HCT116 (cell line): Measurements from ENCODE around the gene RIMS1. TPM values are rescaled to one million over a fixed set of nuclear protein-coding genes. Genes with fewer than 3 reads are reported as not detected.

Experiments
- ATAC-seq: fragments of 200-7000 bp; cut with Tn5 transposase; 2 replicates; pipeline ENCODE4 v1.9.1; 2020; ENCODE audit warnings: mild to moderate bottlenecking, moderate library complexity
- BruUV-seq: library from RNA; stranded (reverse); fragments of 400-500 nt; replicated peaks from 2 replicates; lab custom pipeline; 2021; lab: Mats Ljungman, UMichigan
- CTCF ChIA-PET: fragments of 300-600 bp; sonication (Branson Sonifier 250); formaldehyde crosslinking; loops from one replicate; lab custom pipeline; 2021; ENCODE audit warnings: antibody characterized with exemption; lab: Charles Lee
- POLR2A ChIA-PET: fragments of 300-600, 350-600 bp; sonication (Branson Sonifier 250); formaldehyde crosslinking; loops from one replicate; lab custom pipeline; 2021; ENCODE audit warnings: antibody characterized with exemption; lab: Charles Lee
- RAD21 ChIA-PET, 2 experiments: fragments of 300-600 bp; sonication (Branson Sonifier 250); formaldehyde crosslinking; loops; one replicate each; lab custom pipeline; 2023; ENCODE audit warnings: low total read pairs in 2 of 2; ENCODE audit not compliant: uncharacterized antibody in 2 of 2, unreplicated experiment in 2 of 2, low non-redundant PET in 1 of 2; lab: Charles Lee
- DNase-seq: peaks from one replicate; pipeline ENCODE4 v3.0.0-alpha.2; 2010; ENCODE audit warnings: low read depth, low spot score
- H2AFZ ChIP-seq: fragments of 200-600 bp; shearing (Covaris generic), sonication (generic); 2 replicates; pipeline ENCODE4 v1.6.1; 2017; ENCODE audit warnings: low read depth, mixed run types, mixed read lengths, antibody characterized with exemption, low read length; ENCODE audit not compliant: poor library complexity, severe bottlenecking
- H3K27ac ChIP-seq: 2 replicates; pipeline ENCODE4 v1.5.1; 2012; ENCODE audit warnings: low read depth, low read length
- H3K27me3 ChIP-seq: fragments of 200-600 bp; sonication (generic); 2 replicates; pipeline ENCODE4 v1.6.1; 2016; ENCODE audit warnings: mixed run types, low read length, mixed read lengths; ENCODE audit not compliant: insufficient read depth
- H3K36me3 ChIP-seq, 2 experiments: fragments of 200-500 bp in 1 of 2; fragments of 200-600 bp in 1 of 2; sonication (Bioruptor generic) in 1 of 2; sonication (generic) in 1 of 2; 2 replicates each; pipeline versions ENCODE4 v1.5.1 to v1.6.1; 2014 to 2016; ENCODE audit warnings: low read length in 2 of 2, inconsistent platforms in 1 of 2, mixed read lengths in 1 of 2, mixed run types in 1 of 2; ENCODE audit not compliant: insufficient read depth in 2 of 2, control insufficient read depth in 1 of 2
- H3K4me1 ChIP-seq, 2 experiments: fragments of 200-600 bp in 1 of 2; sonication (generic) in 1 of 2; 2 replicates each; pipeline versions ENCODE4 v1.5.1 to v1.6.1; 2012 to 2017; ENCODE audit warnings: low read length in 2 of 2, inconsistent platforms in 1 of 2, mild to moderate bottlenecking in 1 of 2, mixed read lengths in 1 of 2, mixed run types in 1 of 2, moderate library complexity in 1 of 2; ENCODE audit not compliant: insufficient read depth in 2 of 2, control insufficient read depth in 1 of 2
- H3K4me2 ChIP-seq: fragments of 200-600 bp; sonication (generic); 2 replicates; pipeline ENCODE4 v1.6.1; 2017; ENCODE audit warnings: mixed run types, low read length, mixed read lengths
- H3K4me3 ChIP-seq, 2 experiments: fragments of 200-600 bp in 1 of 2; sonication (generic) in 1 of 2; replicated peaks in 1 of 2; 2 replicates each; pipeline ENCODE4 v1.5.1; 2011 to 2016; ENCODE audit warnings: low read length in 2 of 2, control low read depth in 1 of 2, low read depth in 1 of 2, mild to moderate bottlenecking in 1 of 2, mixed read lengths in 1 of 2, mixed run types in 1 of 2
- H3K79me2 ChIP-seq: fragments of 200-600 bp; sonication (generic); 2 replicates; pipeline ENCODE4 v1.6.1; 2017; ENCODE audit warnings: mild to moderate bottlenecking, mixed run types, low read length, moderate library complexity, mixed read lengths; ENCODE audit not compliant: insufficient read depth
- H3K9ac ChIP-seq: fragments of 200-600 bp; sonication (generic); 2 replicates; pipeline ENCODE4 v1.6.1; 2016; ENCODE audit warnings: low read length, mixed read lengths
- H3K9me2 ChIP-seq: fragments of 200-600 bp; sonication (generic), shearing (Covaris generic); 2 replicates; pipeline ENCODE4 v1.6.1; 2017; ENCODE audit warnings: mixed run types, mild to moderate bottlenecking, moderate library complexity; ENCODE audit not compliant: insufficient read depth
- H3K9me3 ChIP-seq, 2 experiments: fragments of 200-500 bp in 1 of 2; fragments of 200-600 bp in 1 of 2; sonication (Bioruptor generic) in 1 of 2; sonication (generic) in 1 of 2; 2 replicates each; pipeline ENCODE4 v1.6.1; 2014 to 2017; ENCODE audit warnings: low read length in 2 of 2, mixed read lengths in 2 of 2, inconsistent platforms in 1 of 2, low read depth in 1 of 2, mild to moderate bottlenecking in 1 of 2, mixed run types in 1 of 2, moderate library complexity in 1 of 2; ENCODE audit not compliant: control insufficient read depth in 1 of 2, insufficient read depth in 1 of 2
- H4K20me1 ChIP-seq: fragments of 200-600 bp; sonication (generic), shearing (Covaris generic); 2 replicates; pipeline ENCODE4 v1.6.1; 2017; ENCODE audit warnings: mixed run types, mild to moderate bottlenecking, moderate library complexity; ENCODE audit not compliant: insufficient read depth
- CBX3 ChIP-seq: IDR thresholded peaks from 2 replicates; pipeline ENCODE4 v1.6.1; 2012; ENCODE audit warnings: low read depth
- CEBPB ChIP-seq: IDR thresholded peaks from 2 replicates; pipeline ENCODE4 v1.6.1; 2012; ENCODE audit warnings: low read depth
- EZH2 ChIP-seq: fragments of 200-600 bp; sonication (generic); IDR thresholded peaks from 2 replicates; pipeline ENCODE4 v1.6.1; 2017; ENCODE audit warnings: antibody characterized with exemption, mixed run types
- EZH2phosphoT487 ChIP-seq: fragments of 200-600 bp; IDR thresholded peaks from 2 replicates; pipeline ENCODE4 v1.6.1; 2018; ENCODE audit warnings: antibody characterized with exemption, borderline replicate concordance
- FOSL1 ChIP-seq: IDR thresholded peaks from 2 replicates; pipeline ENCODE4 v1.6.1; 2012; ENCODE audit warnings: low read depth
- JUND ChIP-seq: IDR thresholded peaks from 2 replicates; pipeline ENCODE4 v1.6.1; 2012
- MAX ChIP-seq: IDR thresholded peaks from 2 replicates; pipeline ENCODE4 v1.6.1; 2012
- RAD21 ChIP-seq: IDR thresholded peaks from 2 replicates; pipeline ENCODE4 v1.6.1; 2012; ENCODE audit warnings: low read depth, mild to moderate bottlenecking
- REST ChIP-seq: IDR thresholded peaks from 2 replicates; pipeline ENCODE4 v1.6.1; 2012; ENCODE audit warnings: low read depth
- SRF ChIP-seq: IDR thresholded peaks from 2 replicates; pipeline ENCODE4 v1.6.1; 2012; ENCODE audit warnings: low read depth
- ZBTB33 ChIP-seq: IDR thresholded peaks from 2 replicates; pipeline ENCODE4 v1.6.1; 2011; ENCODE audit warnings: mild to moderate bottlenecking, low read length, moderate library complexity; ENCODE audit not compliant: insufficient replicate concordance; ENCODE audit errors: extremely low read depth
- ZNF274 ChIP-seq: fragments of 200-500 bp; sonication (Bioruptor generic); IDR thresholded peaks from 2 replicates; pipeline ENCODE4 v1.6.1; 2014; ENCODE audit warnings: mild to moderate bottlenecking, low read depth, low read length, inconsistent platforms
- intact Hi-C: fragments of 100-400 bp; cut with micrococcal nuclease; formaldehyde crosslinking; loops from 2 replicates; pipeline ENCODE4 v1.10.0; 2022
- total RNA-seq: library from RNA; stranded (reverse); gene quantifications from one replicate; pipeline ENCODE4 v1.2.1, GENCODE V29; 2021; ENCODE audit not compliant: unreplicated experiment

Gene RIMS1
- total RNA-seq, 1 experiment from 2014 or later = not detected

GRCh38 chr6:72102561-72102960, 216.2 kb downstream of the RIMS1 start:
- Histone ChIP-seq H3K27me3 (no peaks in the 10 kb centered on the region), H3K36me3 (no peaks in the 10 kb centered on the region; a peak in 1 of 4 replicates), H3K4me1 (no peaks in the 10 kb centered on the region), H3K9me2 (no peaks in the 10 kb centered on the region), H3K9ac (no peak overlapping the region), H4K20me1 (no peaks in the 10 kb centered on the region), H3K4me3 (no peak overlapping the region), H3K27ac (no peak overlapping the region), H3K9me3 (no peaks in the 10 kb centered on the region; a peak in 1 of 4 replicates), H2AFZ (no peak overlapping the region), H3K4me2 (no peak overlapping the region), H3K79me2 (no peaks in the 10 kb centered on the region)
- TF ChIP-seq MAX = no peak
- TF ChIP-seq EZH2 = no peak
- TF ChIP-seq REST = no peak
- TF ChIP-seq ZNF274 = no peak
- TF ChIP-seq RAD21 = no peak
- TF ChIP-seq CEBPB = no peak
- no peak for TF ChIP-seq JUND
- TF ChIP-seq FOSL1 = no peak
- no peak for TF ChIP-seq SRF
- no peak for TF ChIP-seq ZBTB33
- TF ChIP-seq CBX3 = no peak
- TF ChIP-seq EZH2phosphoT487 = no peak
- POLR2A ChIA-PET = no interaction called here
- CTCF ChIA-PET = no interaction called here
- RAD21 ChIA-PET = no interaction called here
- BruUV-seq = no TSS peak
- DNase-seq (no peak), ATAC-seq (no peak)
- intact Hi-C loops = no loop called here
